Subcutaneous abdominal adipose tissue (tissue), 5 donors: ENCODE data around the gene PRDX2.
A peak's percentile ranks its signal among the peaks of the same experiment; 100 is the strongest.
"Not testable (repeated sequence)": the region's sequence is repeated elsewhere in the genome, so short reads cannot be mapped to it uniquely, and the experiment has no call there.

Experiments used
- H3K27ac ChIP-seq: one replicate; pipeline ENCODE4 v1.7.0; 2013; ENCODE audit warnings: low read depth, mild to moderate bottlenecking, inconsistent platforms, low read length, moderate library complexity
- H3K27me3 ChIP-seq, 5 donors: one replicate each; pipeline ENCODE4 v1.7.0; 2013; ENCODE audit warnings: low read length in 5 of 5, inconsistent platforms in 1 of 5; ENCODE audit not compliant: control insufficient read depth in 5 of 5, insufficient read depth in 4 of 5
- H3K36me3 ChIP-seq, 5 donors: one replicate each; pipeline ENCODE4 v1.7.0; 2013; ENCODE audit warnings: low read length in 5 of 5; ENCODE audit not compliant: control insufficient read depth in 5 of 5, insufficient read depth in 5 of 5
- H3K4me1 ChIP-seq, 5 donors: one replicate each; pipeline ENCODE4 v1.7.0; 2013; ENCODE audit warnings: low read length in 5 of 5, mild to moderate bottlenecking in 3 of 5, moderate library complexity in 1 of 5; ENCODE audit not compliant: control insufficient read depth in 5 of 5, insufficient read depth in 5 of 5
- H3K4me3 ChIP-seq, 5 donors: one replicate each; pipeline ENCODE4 v1.7.0; 2013; ENCODE audit warnings: low read length in 5 of 5, low read depth in 1 of 5
- H3K9ac ChIP-seq, 5 donors: one replicate each; pipeline ENCODE4 v1.7.0; 2013; ENCODE audit warnings: low read length in 5 of 5, mild to moderate bottlenecking in 4 of 5, moderate library complexity in 3 of 5
- H3K9me3 ChIP-seq, 5 donors: one replicate each; pipeline ENCODE4 v1.7.0; 2013; ENCODE audit warnings: low read length in 5 of 5; ENCODE audit not compliant: control insufficient read depth in 5 of 5
- donor health status: healthy.
- donor health status: healthy.
- donor health status: healthy.
- donor health status: healthy.
- donor health status: healthy.

Gene PRDX2

GRCh38 chr19:12800466-12800770, 1.2 kb downstream of the PRDX2 start:
- no peak overlapping the region for H3K27ac ChIP-seq
- H3K27me3 ChIP-seq = no peaks in the 10 kb centered on the region
- H3K4me3 ChIP-seq = peak overlapping the region; percentile 67 to 97 (median 94)
- H3K9ac ChIP-seq = peak overlapping the region in 3 of 5 donors; percentile 56 to 94 (median 92)
- H3K4me1 ChIP-seq = peaks cover 10 to 39% (median 35%) of the 10 kb centered on the region in 5 donors
- no peaks in the 10 kb centered on the region for H3K9me3 ChIP-seq
- H3K36me3 ChIP-seq = peaks cover 0 to 28% (median 15%) of the 10 kb centered on the region in 5 donors

- H3K36me3 ChIP-seq = peaks cover 0 to 28% (median 15%) of the 10 kb centered on the region in 5 donors
- peak overlapping the region in 1 of 5 donors; percentile 94 for H3K9ac ChIP-seq
- no peaks in the 10 kb centered on the region for H3K9me3 ChIP-seq
- H3K4me1 ChIP-seq = peaks cover 10 to 39% (median 35%) of the 10 kb centered on the region in 5 donors
- H3K27ac ChIP-seq = no peak overlapping the region
- no peaks in the 10 kb centered on the region for H3K27me3 ChIP-seq
- no peak overlapping the region for H3K4me3 ChIP-seq
These were observed 1.7 kb downstream of the PRDX2 start for GRCh38 chr19:12799742-12800465.

GRCh38 chr19:12797607-12798006, 4.0 kb downstream of the PRDX2 start:
- not testable (repeated sequence) for H3K4me3 ChIP-seq, H3K27ac ChIP-seq, H3K27me3 ChIP-seq, H3K9me3 ChIP-seq, H3K9ac ChIP-seq
- Histone ChIP-seq H3K4me1 (peaks cover 10 to 43% (median 38%) of the 10 kb centered on the region in 5 donors), H3K36me3 (peaks cover 0 to 28% (median 15%) of the 10 kb centered on the region in 5 donors)

- no peak overlapping the region for H3K9ac ChIP-seq
- H3K27ac ChIP-seq = no peak overlapping the region
- no peaks in the 10 kb centered on the region for H3K27me3 ChIP-seq
- H3K4me3 ChIP-seq = no peak overlapping the region
- peaks cover 10 to 39% (median 34%) of the 10 kb centered on the region in 5 donors for H3K4me1 ChIP-seq
- H3K36me3 ChIP-seq = peaks cover 0 to 28% (median 15%) of the 10 kb centered on the region in 5 donors
- no peaks in the 10 kb centered on the region for H3K9me3 ChIP-seq
These were observed 4.4 kb downstream of the PRDX2 start for GRCh38 chr19:12797141-12797587.

GRCh38 chr19:12796146-12797071, 5.2 kb downstream of the PRDX2 start:
- Histone ChIP-seq H3K36me3 (peaks cover 0 to 28% (median 15%) of the 10 kb centered on the region in 5 donors), H3K9me3 (no peaks in the 10 kb centered on the region), H3K27ac (peak overlapping the region; percentile 50), H3K9ac (no peak overlapping the region), H3K27me3 (no peaks in the 10 kb centered on the region), H3K4me3 (peak overlapping the region in 4 of 5 donors; percentile 27 to 42 (median 32)), H3K4me1 (peaks cover 10 to 31% (median 27%) of the 10 kb centered on the region in 5 donors)

GRCh38 chr19:12794971-12795381, 6.6 kb downstream of the PRDX2 start:
- peak overlapping the region; percentile 100 for H3K27ac ChIP-seq
- peak overlapping the region in 1 of 5 donors; percentile 59 for H3K4me3 ChIP-seq
- no peak overlapping the region for H3K9ac ChIP-seq
- no peaks in the 10 kb centered on the region for H3K27me3 ChIP-seq
- H3K9me3 ChIP-seq = no peaks in the 10 kb centered on the region
- peaks cover 0 to 23% (median 11%) of the 10 kb centered on the region in 5 donors for H3K36me3 ChIP-seq
- H3K4me1 ChIP-seq = peaks cover 7 to 32% (median 24%) of the 10 kb centered on the region in 5 donors

GRCh38 chr19:12794196-12794941, 7.2 kb downstream of the PRDX2 start:
- H3K4me3 ChIP-seq = peak overlapping the region; percentile 50 to 100 (median 95)
- peak overlapping the region in 4 of 5 donors; percentile 51 to 100 (median 98) for H3K9ac ChIP-seq
- H3K4me1 ChIP-seq = peaks cover 7 to 33% (median 24%) of the 10 kb centered on the region in 5 donors
- H3K36me3 ChIP-seq = peaks cover 0 to 17% (median 6%) of the 10 kb centered on the region in 5 donors
- H3K27me3 ChIP-seq = no peaks in the 10 kb centered on the region
- peak overlapping the region; percentile 100 for H3K27ac ChIP-seq
- no peaks in the 10 kb centered on the region for H3K9me3 ChIP-seq

- Histone ChIP-seq H3K27me3 (no peaks in the 10 kb centered on the region), H3K36me3 (peaks cover 0 to 10% (median 4%) of the 10 kb centered on the region in 5 donors), H3K9ac (peak overlapping the region; percentile 90 to 100 (median 100)), H3K4me3 (peak overlapping the region; percentile 75 to 100 (median 98)), H3K4me1 (peaks cover 13 to 41% (median 32%) of the 10 kb centered on the region in 5 donors), H3K9me3 (no peaks in the 10 kb centered on the region), H3K27ac (peak overlapping the region; percentile 100)
These were observed 8.1 kb downstream of the PRDX2 start for GRCh38 chr19:12793290-12794195.
